Effector memory CD4-positive, alpha-beta T cell (primary cell): ENCODE measurements around the gene MDGA2.

ENCODE experiments used
- DNase-seq, 3 donors: peaks; one replicate each; pipeline ENCODE4 v3.0.0-alpha.2; 2020
- H3K27ac ChIP-seq: 2 replicates; pipeline ENCODE4 v1.7.0; 2013; ENCODE audit warnings: mild to moderate bottlenecking, low read length, moderate library complexity; ENCODE audit not compliant: insufficient read depth, poor library complexity, severe bottlenecking
- H3K27me3 ChIP-seq: replicated peaks from 2 replicates; pipeline ENCODE4 v1.7.0; 2013; ENCODE audit warnings: mild to moderate bottlenecking, low read length; ENCODE audit not compliant: insufficient read depth, control insufficient read depth, poor library complexity, severe bottlenecking
- H3K36me3 ChIP-seq: 2 replicates; pipeline ENCODE4 v1.7.0; 2013; ENCODE audit warnings: mild to moderate bottlenecking, low read length, moderate library complexity; ENCODE audit not compliant: control insufficient read depth, insufficient read depth
- H3K4me1 ChIP-seq: 2 replicates; pipeline ENCODE4 v1.7.0; 2013; ENCODE audit warnings: low read length, mild to moderate bottlenecking; ENCODE audit not compliant: control insufficient read depth, insufficient read depth, poor library complexity, severe bottlenecking
- H3K4me3 ChIP-seq: 2 replicates; pipeline ENCODE4 v1.7.0; 2013; ENCODE audit warnings: low read length, low read depth, mild to moderate bottlenecking; ENCODE audit not compliant: insufficient read depth, poor library complexity, severe bottlenecking
- H3K9me3 ChIP-seq: 2 replicates; pipeline ENCODE4 v1.7.0; 2013; ENCODE audit warnings: mild to moderate bottlenecking, low read length, moderate library complexity; ENCODE audit not compliant: control insufficient read depth

MDGA2 gene

DNA sequence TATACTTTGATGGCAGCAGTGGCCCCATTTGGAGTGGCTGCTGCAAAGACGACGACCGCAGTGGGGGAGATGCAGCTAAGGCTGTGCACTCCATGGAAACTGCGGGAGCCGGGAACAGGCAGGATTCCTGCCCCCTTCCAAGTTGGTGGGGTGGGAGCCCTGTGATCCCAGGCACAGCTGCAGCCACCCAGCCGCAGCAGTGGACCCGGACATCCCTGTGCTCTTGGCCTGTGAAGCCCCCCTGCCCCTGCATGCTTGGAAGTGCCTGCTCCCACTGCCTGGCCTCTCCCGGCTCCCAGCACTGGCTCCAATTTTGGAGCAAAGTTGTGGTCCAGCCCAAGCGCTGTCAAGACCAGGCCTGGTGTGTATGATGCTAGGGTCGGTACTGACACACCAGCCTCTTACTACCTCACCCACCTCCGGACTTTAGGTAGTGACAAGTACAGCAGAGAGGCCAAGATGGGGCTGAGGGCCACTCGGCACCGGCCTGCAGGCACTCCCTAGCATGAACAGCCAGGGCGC, 521.1 kb downstream of the MDGA2 start:
- Histone ChIP-seq H3K36me3 (no peaks in the 10 kb centered on the region), H3K4me3 (no peak overlapping the region), H3K4me1 (no peaks in the 10 kb centered on the region), H3K27ac (no peak overlapping the region), H3K9me3 (no peaks in the 10 kb centered on the region), H3K27me3 (no peaks in the 10 kb centered on the region)
- no peak for DNase-seq

DNA sequence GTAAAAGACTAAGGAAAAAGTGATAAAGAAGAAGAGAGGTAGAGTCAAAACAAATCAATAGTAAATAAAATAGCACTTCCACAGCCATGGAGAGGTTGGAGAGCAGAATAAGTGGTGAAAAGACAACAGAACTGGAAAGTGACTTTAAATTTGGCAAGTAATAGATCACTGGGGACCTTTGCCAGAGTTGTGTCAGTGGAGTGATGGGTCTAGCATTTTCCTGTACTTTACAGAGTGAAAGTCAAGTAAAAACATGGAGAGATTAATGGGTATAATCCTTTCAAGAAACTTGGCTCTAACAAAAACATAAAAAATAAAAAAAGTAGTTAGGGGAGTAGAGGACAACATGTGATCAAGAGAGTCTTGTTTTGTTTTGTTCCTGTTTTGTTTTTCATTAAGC, 521.7 kb downstream of the MDGA2 start:
- Histone ChIP-seq H3K27me3 (no peaks in the 10 kb centered on the region), H3K4me1 (no peaks in the 10 kb centered on the region), H3K36me3 (no peaks in the 10 kb centered on the region), H3K4me3 (no peak overlapping the region), H3K9me3 (no peaks in the 10 kb centered on the region), H3K27ac (no peak overlapping the region)
- DNase-seq: no peak

DNA sequence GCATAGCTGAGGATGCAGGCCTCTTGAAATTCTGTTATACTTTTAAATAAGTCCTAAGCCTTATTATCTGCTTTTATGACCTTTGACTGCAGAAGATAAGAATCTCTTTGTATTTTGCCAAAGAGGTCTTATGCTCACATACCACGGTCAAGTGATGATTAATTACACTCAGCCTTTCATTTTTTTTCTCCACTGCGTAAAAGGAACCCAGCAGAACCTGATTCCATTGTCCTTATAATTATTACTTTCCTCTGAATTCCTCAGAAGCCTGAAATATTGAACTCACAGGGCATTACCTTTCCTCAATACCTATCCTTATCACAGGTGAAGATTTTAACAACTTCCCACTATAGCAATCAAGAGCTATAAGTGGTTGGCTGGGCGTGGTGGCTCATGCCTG, 525.1 kb downstream of the MDGA2 start:
- Histone ChIP-seq H3K27me3 (no peaks in the 10 kb centered on the region), H3K36me3 (no peaks in the 10 kb centered on the region), H3K27ac (no peak overlapping the region), H3K4me3 (no peak overlapping the region), H3K9me3 (no peaks in the 10 kb centered on the region), H3K4me1 (no peaks in the 10 kb centered on the region)
- DNase-seq: no peak

DNA sequence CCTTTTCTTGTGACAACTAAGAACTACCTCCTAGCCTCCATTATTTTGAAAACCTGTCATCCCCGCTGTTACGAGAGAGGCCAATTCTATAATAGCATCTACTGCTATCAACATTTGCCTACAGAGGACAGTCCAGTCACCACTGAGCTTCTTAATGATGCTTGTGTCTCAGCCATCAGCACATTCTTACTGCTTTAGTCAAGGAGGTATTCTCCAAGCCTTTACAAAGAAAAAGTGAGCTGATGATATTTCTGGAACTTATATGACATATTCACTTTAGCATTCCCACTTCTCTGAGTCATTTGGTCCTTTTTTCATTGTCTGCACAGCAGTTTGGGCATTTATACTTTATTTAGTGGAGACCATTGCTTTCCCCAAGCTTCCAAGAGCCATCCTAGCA, 526.1 kb downstream of the MDGA2 start:
- no peak for DNase-seq

DNA sequence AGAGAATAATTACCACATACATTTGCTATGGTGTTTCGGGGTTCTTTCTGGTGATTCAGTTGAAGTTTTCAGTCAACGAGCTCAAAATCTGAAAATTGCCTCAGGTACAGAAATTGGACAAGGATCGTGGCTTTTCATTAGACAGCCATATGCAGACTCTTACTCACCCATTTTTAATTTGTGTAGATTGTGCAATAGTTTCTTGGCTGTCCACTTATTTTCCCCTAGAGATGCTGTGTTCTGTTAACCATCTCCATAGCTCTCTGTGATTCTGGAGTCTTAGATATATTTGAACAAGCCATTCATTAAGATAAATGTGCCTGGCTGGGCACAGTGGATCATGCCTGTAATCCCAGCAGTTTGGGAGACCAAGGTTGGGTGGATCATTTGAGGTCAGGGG, 526.7 kb downstream of the MDGA2 start:
- H3K36me3 ChIP-seq: no peaks in the 10 kb centered on the region
- H3K9me3 ChIP-seq: no peaks in the 10 kb centered on the region
- no peak overlapping the region for H3K4me3 ChIP-seq
- DNase-seq: no peak
- H3K27me3 ChIP-seq: no peaks in the 10 kb centered on the region
- no peaks in the 10 kb centered on the region for H3K4me1 ChIP-seq
- H3K27ac ChIP-seq: no peak overlapping the region

More for the DNA sequence above, 526.1 kb downstream of the MDGA2 start:
- Histone ChIP-seq H3K36me3 (no peaks in the 10 kb centered on the region), H3K27ac (no peak overlapping the region), H3K9me3 (no peaks in the 10 kb centered on the region), H3K27me3 (no peaks in the 10 kb centered on the region), H3K4me1 (no peaks in the 10 kb centered on the region), H3K4me3 (no peak overlapping the region)

DNA sequence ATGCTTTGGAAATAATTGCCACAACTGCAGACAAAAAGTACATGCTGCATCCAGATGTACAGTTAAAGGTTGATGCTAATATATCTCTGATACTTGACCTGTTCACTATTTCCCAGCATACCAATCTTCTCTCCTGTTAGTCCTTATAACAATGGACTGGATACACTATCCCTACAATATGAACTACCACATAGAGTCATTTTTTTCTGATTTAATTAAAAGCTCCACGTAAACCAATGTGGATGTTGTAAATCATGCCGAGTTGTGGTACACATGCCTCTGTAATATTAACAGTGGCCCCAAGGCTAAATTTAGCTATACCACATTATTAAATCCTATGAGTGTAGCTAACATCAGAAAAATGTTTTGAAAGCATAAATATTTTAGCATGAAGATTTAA, 554.8 kb downstream of the MDGA2 start:
- Histone ChIP-seq H3K4me1 (no peaks in the 10 kb centered on the region), H3K9me3 (no peaks in the 10 kb centered on the region), H3K27ac (no peak overlapping the region), H3K4me3 (no peak overlapping the region), H3K27me3 (no peaks in the 10 kb centered on the region), H3K36me3 (no peaks in the 10 kb centered on the region)
- no peak for DNase-seq

DNA sequence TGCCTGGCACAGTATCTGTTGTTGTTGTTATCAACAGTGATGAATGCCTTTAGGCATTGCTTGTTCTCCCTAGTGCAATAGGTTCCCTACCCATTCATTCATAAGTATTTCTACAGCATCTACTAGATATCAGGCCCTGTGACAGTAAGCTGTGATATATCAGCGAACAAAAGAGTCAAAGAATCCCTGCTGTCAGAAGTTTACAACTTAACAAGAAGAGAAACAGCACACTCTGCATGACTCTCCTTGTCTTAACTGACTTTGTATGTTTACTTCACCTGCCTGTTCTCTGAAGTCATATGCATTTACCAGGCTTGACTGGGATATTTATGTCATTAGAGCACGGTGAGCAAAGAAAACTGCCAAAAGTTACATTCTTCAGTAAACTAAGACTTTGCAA, 571.6 kb downstream of the MDGA2 start:
- Histone ChIP-seq H3K27me3 (no peaks in the 10 kb centered on the region), H3K9me3 (no peaks in the 10 kb centered on the region), H3K4me3 (no peak overlapping the region), H3K27ac (no peak overlapping the region), H3K36me3 (no peaks in the 10 kb centered on the region), H3K4me1 (no peaks in the 10 kb centered on the region)
- no peak for DNase-seq

DNA sequence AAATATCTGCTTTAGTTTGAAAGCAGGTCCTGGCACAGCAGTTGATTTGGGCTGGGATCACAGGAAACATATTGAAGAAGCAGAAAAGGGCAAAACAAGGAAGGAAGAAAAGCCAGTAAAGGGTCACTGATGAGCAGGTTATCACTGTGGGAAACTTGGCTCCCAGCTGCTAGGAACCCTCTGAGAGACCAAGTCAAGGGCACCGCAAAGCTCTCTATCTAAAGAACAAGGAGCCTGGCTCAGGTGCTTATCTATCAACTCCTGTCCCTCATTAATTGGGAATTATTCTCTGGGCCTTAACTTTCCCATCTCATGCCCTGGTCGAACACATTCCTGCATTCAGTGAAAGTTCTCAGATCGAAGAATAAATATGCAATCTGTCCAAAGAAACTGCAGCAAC, 572.9 kb downstream of the MDGA2 start:
- Histone ChIP-seq H3K4me3 (no peak overlapping the region), H3K27me3 (no peaks in the 10 kb centered on the region), H3K4me1 (no peaks in the 10 kb centered on the region), H3K9me3 (no peaks in the 10 kb centered on the region), H3K36me3 (no peaks in the 10 kb centered on the region), H3K27ac (no peak overlapping the region)
- DNase-seq: no peak

DNA sequence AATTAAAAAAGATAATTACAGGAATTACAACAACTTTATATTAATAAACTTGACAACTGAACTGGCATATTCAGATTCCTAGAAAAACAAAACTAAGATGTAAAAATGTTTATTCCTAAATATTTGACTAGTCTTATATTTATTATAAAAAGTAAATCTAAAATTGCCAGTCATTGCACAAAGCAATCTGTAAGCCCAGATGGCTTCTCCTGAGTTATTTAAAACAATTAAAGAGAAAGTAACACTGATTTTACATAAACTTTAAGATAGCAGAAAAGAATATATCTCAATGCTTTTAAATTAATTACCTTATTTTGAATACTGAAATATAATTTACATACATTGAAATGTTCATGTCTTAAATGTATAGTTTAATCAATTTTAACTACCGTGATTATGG, 589.7 kb downstream of the MDGA2 start:
- no peak for DNase-seq
- no peaks in the 10 kb centered on the region for H3K36me3 ChIP-seq
- no peaks in the 10 kb centered on the region for H3K9me3 ChIP-seq
- no peaks in the 10 kb centered on the region for H3K4me1 ChIP-seq
- H3K4me3 ChIP-seq: no peak overlapping the region
- no peak overlapping the region for H3K27ac ChIP-seq
- H3K27me3 ChIP-seq: no peaks in the 10 kb centered on the region

DNA sequence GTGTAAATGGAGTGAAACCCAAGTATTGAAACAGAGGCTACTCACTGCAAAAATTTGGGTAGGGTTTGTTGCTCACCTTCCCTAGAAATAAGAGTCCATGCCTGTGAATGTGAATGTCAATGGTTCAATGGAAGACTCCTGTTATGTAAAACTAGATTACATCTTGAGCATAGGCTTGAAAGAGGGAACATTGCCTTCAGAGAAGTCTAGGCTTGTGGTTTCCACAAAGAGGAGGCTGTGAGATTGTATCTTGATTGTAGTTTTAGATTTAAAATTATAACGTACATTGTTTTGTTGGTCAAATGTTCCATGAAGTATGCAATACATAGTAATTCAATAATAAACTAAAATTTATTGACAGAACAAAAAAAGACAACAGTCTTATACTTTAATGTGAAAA, 610.1 kb downstream of the MDGA2 start:
- Histone ChIP-seq H3K36me3 (no peaks in the 10 kb centered on the region), H3K4me1 (no peaks in the 10 kb centered on the region), H3K9me3 (no peaks in the 10 kb centered on the region), H3K27ac (no peak overlapping the region), H3K27me3 (no peaks in the 10 kb centered on the region), H3K4me3 (no peak overlapping the region)
- DNase-seq: no peak

DNA sequence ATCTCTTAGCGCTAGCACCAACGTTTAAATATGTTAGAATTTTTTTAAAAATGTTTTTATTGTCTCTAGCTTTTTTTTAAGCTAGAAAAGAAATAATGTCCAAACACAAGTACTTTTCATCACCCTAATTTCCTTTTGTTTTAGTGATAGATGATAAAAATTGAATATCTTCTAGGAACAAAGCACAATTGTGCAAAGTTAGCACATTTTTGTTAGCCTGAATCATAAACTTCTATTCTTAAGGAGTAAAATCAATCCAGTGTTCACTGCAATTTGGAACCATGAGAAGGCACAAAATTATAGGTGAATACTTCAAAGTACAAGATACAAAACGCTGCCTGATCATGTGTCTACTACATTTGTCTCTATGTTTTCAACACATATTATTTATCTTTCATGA, 615.4 kb downstream of the MDGA2 start:
- Histone ChIP-seq H3K27me3 (no peaks in the 10 kb centered on the region), H3K36me3 (no peaks in the 10 kb centered on the region), H3K9me3 (no peaks in the 10 kb centered on the region), H3K4me3 (no peak overlapping the region), H3K4me1 (no peaks in the 10 kb centered on the region), H3K27ac (no peak overlapping the region)
- DNase-seq: no peak
